ENCODE measurements around the gene HNRNPA2B1.

GRCh38 chr7:26189697-26190096 is 10.8 kb downstream of the HNRNPA2B1 start:
- TF ChIP-seq GATA2 (IDR thresholded peaks at IDR 0.05; ENCODE audit: low read depth, low read length) (no peak), GATA3 (IDR thresholded peaks at IDR 0.05; ENCODE audit: low read depth, low read length) (no peak)

All from SH-SY5Y (cell line).